ENCODE results near the gene SPG21. TPM values are rescaled to one million over a fixed set of nuclear protein-coding genes. Genes with fewer than 3 reads are reported as not detected.

Gene SPG21
- total RNA-seq, 6 experiments from 2014 or later: 66.4 to 91.3 (median 78.3) TPM

DNA sequence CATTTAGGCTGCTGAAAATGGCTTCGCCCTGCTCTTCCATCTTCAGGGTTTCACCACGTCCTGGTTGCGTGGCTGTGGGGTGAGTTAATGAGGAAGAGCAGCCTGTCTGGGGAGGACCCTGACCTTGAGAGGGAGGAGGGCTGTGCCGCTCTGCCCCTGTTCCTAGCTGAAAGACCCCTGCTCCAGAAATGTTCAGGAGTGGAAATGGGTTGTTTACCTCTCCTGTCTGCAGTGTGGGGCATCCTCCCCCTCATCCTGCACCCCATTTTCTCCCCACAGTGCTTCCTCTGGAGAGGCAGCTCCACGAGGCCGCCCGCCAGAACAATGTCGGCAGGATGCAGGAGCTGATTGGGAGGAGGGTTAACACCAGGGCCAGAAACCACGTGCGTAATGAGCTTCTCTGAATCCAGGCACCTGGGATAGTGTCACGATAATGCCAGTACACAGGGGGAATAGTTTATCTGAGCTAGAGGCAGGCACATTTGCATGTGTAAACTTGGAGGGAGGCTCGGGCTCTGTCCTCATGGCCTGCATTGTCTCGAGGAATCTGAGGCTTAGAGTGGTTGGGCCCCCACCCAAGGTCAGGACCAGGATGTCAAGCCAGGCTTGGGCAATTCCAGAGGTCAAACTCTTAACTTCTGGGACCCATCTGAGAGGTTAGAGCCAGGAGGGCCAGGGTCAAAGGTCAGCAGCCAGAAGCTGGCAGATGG, 74.0 kb downstream of the SPG21 start:
- H3K27me3 Mint-ChIP-seq (ENCODE audit: insufficient read depth): peaks cover 10% of the 10 kb centered on the region; the same call in 1 of the 2 replicates
- H3K4me3 Mint-ChIP-seq: no peak overlapping the region

More for the DNA sequence above, 74.0 kb downstream of the SPG21 start:
- TF ChIP-seq, protein P1, sequence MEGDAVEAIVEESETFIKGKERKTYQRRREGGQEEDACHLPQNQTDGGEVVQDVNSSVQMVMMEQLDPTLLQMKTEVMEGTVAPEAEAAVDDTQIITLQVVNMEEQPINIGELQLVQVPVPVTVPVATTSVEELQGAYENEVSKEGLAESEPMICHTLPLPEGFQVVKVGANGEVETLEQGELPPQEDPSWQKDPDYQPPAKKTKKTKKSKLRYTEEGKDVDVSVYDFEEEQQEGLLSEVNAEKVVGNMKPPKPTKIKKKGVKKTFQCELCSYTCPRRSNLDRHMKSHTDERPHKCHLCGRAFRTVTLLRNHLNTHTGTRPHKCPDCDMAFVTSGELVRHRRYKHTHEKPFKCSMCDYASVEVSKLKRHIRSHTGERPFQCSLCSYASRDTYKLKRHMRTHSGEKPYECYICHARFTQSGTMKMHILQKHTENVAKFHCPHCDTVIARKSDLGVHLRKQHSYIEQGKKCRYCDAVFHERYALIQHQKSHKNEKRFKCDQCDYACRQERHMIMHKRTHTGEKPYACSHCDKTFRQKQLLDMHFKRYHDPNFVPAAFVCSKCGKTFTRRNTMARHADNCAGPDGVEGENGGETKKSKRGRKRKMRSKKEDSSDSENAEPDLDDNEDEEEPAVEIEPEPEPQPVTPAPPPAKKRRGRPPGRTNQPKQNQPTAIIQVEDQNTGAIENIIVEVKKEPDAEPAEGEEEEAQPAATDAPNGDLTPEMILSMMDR (IDR thresholded peaks at IDR 0.05): no peak
- H3K27ac Mint-ChIP-seq: no peak overlapping the region
- DNase-seq: no peak
- no peaks in the 10 kb centered on the region for H3K36me3 Mint-ChIP-seq (ENCODE audit: low read depth)
- no peaks in the 10 kb centered on the region for H3K9me3 Mint-ChIP-seq
- H3K4me1 Mint-ChIP-seq (ENCODE audit: low read depth): peaks cover 9% of the 10 kb centered on the region

Other genes with a start within 250 kb of the SPG21 start
- gene RBPMS2, start 214.3 kb downstream of the SPG21 start, total RNA-seq (2021; fragmentation: NEBNext Ultra II Directional; extraction: Animal tissue kit (Norgen Biotek cat#: 25700)): under 1 TPM in 1 of 6 experiments, not detected in 5; 0.14 TPM
- 10 to 100 TPM in 1 of 6 experiments, 1 to 10 TPM in 5; 4.0 to 10.7 (median 8.4) TPM for gene PIF1, start 164.3 kb downstream of the SPG21 start, total RNA-seq (2021; fragmentation: NEBNext Ultra II Directional; extraction: Animal tissue kit (Norgen Biotek cat#: 25700))
- 10 to 100 TPM; 23.0 to 28.3 (median 25.4) TPM for gene PLEKHO2, start 148.0 kb downstream of the SPG21 start, total RNA-seq (2021; fragmentation: NEBNext Ultra II Directional; extraction: Animal tissue kit (Norgen Biotek cat#: 25700))
- gene ANKDD1A, start 78.0 kb downstream of the SPG21 start, total RNA-seq (2021; fragmentation: NEBNext Ultra II Directional; extraction: Animal tissue kit (Norgen Biotek cat#: 25700)): 1 to 10 TPM; 1.3 to 2.4 (median 1.9) TPM
- gene MTFMT, start 39.7 kb upstream of the SPG21 start, total RNA-seq (2021; fragmentation: NEBNext Ultra II Directional; extraction: Animal tissue kit (Norgen Biotek cat#: 25700)): 10 to 100 TPM; 15.5 to 18.3 (median 16.9) TPM
- not detected for gene SLC51B, start 55.5 kb upstream of the SPG21 start, total RNA-seq (2021; fragmentation: NEBNext Ultra II Directional; extraction: Animal tissue kit (Norgen Biotek cat#: 25700))
- gene RASL12, start 78.1 kb upstream of the SPG21 start, total RNA-seq (2021; fragmentation: NEBNext Ultra II Directional; extraction: Animal tissue kit (Norgen Biotek cat#: 25700)): not detected
- gene KBTBD13, start 86.8 kb upstream of the SPG21 start, total RNA-seq (2021; fragmentation: NEBNext Ultra II Directional; extraction: Animal tissue kit (Norgen Biotek cat#: 25700)): not detected
- gene UBAP1L, start 125.3 kb upstream of the SPG21 start, total RNA-seq (2021; fragmentation: NEBNext Ultra II Directional; extraction: Animal tissue kit (Norgen Biotek cat#: 25700)): 1 to 10 TPM in 1 of 6 experiments, under 1 TPM in 5; 0.43 to 1.4 (median 0.64) TPM
- gene PDCD7, start 143.9 kb upstream of the SPG21 start, total RNA-seq (2021; fragmentation: NEBNext Ultra II Directional; extraction: Animal tissue kit (Norgen Biotek cat#: 25700)): 10 to 100 TPM; 18.5 to 32.1 (median 22.8) TPM
- 10 to 100 TPM; 35.1 to 42.0 (median 39.4) TPM for gene CLPX, start 195.4 kb upstream of the SPG21 start, total RNA-seq (2021; fragmentation: NEBNext Ultra II Directional; extraction: Animal tissue kit (Norgen Biotek cat#: 25700))
- under 1 TPM in 1 of 6 experiments, not detected in 5; 0.05 TPM for gene CILP, start 221.6 kb upstream of the SPG21 start, total RNA-seq (2021; fragmentation: NEBNext Ultra II Directional; extraction: Animal tissue kit (Norgen Biotek cat#: 25700))

Measured in HFFc6 (cell line).